SH-SY5Y (cell line): ENCODE results near the gene CHM.

Experiments used
- GATA2 ChIP-seq: IDR thresholded peaks from 2 replicates; pipeline ENCODE4 v1.6.1; 2011; ENCODE audit warnings: mild to moderate bottlenecking, low read depth, low read length
- GATA3 ChIP-seq: IDR thresholded peaks from 2 replicates; pipeline ENCODE4 v1.6.1; 2011; ENCODE audit warnings: low read depth, mild to moderate bottlenecking, low read length, moderate library complexity

Gene CHM

GRCh38 chrX:85859426-85859825, 187.9 kb downstream of the CHM start:
- TF ChIP-seq GATA2 (no peak), GATA3 (no peak)

- no peak for TF ChIP-seq GATA3
- TF ChIP-seq GATA2 = no peak
Measured at GRCh38 chrX:85851418-85851817, 195.9 kb downstream of the CHM start.

GRCh38 chrX:85836868-85837267, 210.5 kb downstream of the CHM start:
- TF ChIP-seq GATA3 = no peak
- TF ChIP-seq GATA2 = no peak

- TF ChIP-seq GATA3 = no peak
- no peak for TF ChIP-seq GATA2
Measured at GRCh38 chrX:85828771-85829170, 218.6 kb downstream of the CHM start.

GRCh38 chrX:85815203-85815751, 232.1 kb downstream of the CHM start:
- TF ChIP-seq GATA2 (no peak), GATA3 (no peak)
